Dermis microvascular lymphatic vessel endothelial cell (primary cell): ENCODE data around the gene IL25. TPM values are rescaled to one million over a fixed set of nuclear protein-coding genes. Genes with fewer than 3 reads are reported as not detected.

ENCODE experiments used
- total RNA-seq: library from RNA; depleted of rRNA; stranded (reverse); fragments of >200 nt; gene quantifications from 2 replicates; pipeline ENCODE4 v1.2.1, GENCODE V29; 2014

The IL25 gene
- total RNA-seq, 1 donor from 2014 or later, result not detected

Other genes with a start within 250 kb of the IL25 start
- 0.13 and 1.0 TPM in 2 replicates for gene SLC7A8, start 189.1 kb upstream of the IL25 start, total RNA-seq
- gene RNF212B, start 134.9 kb upstream of the IL25 start, total RNA-seq, result not detected in 2 replicates
- gene HOMEZ, start 86.7 kb upstream of the IL25 start, total RNA-seq, result 3.1 and 4.6 TPM in 2 replicates
- gene PPP1R3E, start 70.0 kb upstream of the IL25 start, total RNA-seq, result 1.7 and 2.9 TPM in 2 replicates
- 10.9 and 16.3 TPM in 2 replicates for gene BCL2L2, start 66.0 kb upstream of the IL25 start, total RNA-seq
- gene PABPN1, start 51.4 kb upstream of the IL25 start, total RNA-seq, result 67.0 and 90.6 TPM in 2 replicates
- 0.13 and 0.38 TPM in 2 replicates for gene SLC22A17, start 19.9 kb upstream of the IL25 start, total RNA-seq
- not detected in 2 replicates for gene EFS, start 7.6 kb upstream of the IL25 start, total RNA-seq
- not detected in 2 replicates for gene CMTM5, start 4.2 kb downstream of the IL25 start, total RNA-seq
- not detected in 2 replicates for gene MYH6, start 35.5 kb downstream of the IL25 start, total RNA-seq
- not detected in 2 replicates for gene MYH7, start 62.9 kb downstream of the IL25 start, total RNA-seq
- gene NGDN, start 96.9 kb downstream of the IL25 start, total RNA-seq, result 35.8 and 36.7 TPM in 2 replicates
- gene ZFHX2, start 179.0 kb downstream of the IL25 start, total RNA-seq, result 0.13 TPM in 2 replicates
- 4.6 and 7.3 TPM in 2 replicates for gene THTPA, start 183.5 kb downstream of the IL25 start, total RNA-seq
- gene AP1G2, start 195.0 kb downstream of the IL25 start, total RNA-seq, result 20.4 and 28.6 TPM in 2 replicates
- gene JPH4, start 206.0 kb downstream of the IL25 start, total RNA-seq, result under 0.01 and 0.13 TPM in 2 replicates